NCI-H1092 (cell line): ENCODE results near the gene POLD2.

ENCODE experiments used
- DNase-seq: peaks from one replicate; lab custom pipeline; 2025; lab: John Stamatoyannopoulos, UW

Gene POLD2

GRCh38 chr7:44112997-44113763, 10.2 kb downstream of the POLD2 start:
- no peak for DNase-seq

- DNase-seq, result peak; percentile 35
Measured at GRCh38 chr7:44112231-44112996, 10.9 kb downstream of the POLD2 start.

GRCh38 chr7:44111761-44112160, 11.6 kb downstream of the POLD2 start:
- no peak for DNase-seq

GRCh38 chr7:44110719-44111635, 12.4 kb downstream of the POLD2 start:
- peak; percentile 76 for DNase-seq

GRCh38 chr7:44109991-44110390, 13.4 kb downstream of the POLD2 start:
- no peak for DNase-seq

GRCh38 chr7:44108768-44109750, 14.3 kb downstream of the POLD2 start:
- DNase-seq, result no peak

DNA sequence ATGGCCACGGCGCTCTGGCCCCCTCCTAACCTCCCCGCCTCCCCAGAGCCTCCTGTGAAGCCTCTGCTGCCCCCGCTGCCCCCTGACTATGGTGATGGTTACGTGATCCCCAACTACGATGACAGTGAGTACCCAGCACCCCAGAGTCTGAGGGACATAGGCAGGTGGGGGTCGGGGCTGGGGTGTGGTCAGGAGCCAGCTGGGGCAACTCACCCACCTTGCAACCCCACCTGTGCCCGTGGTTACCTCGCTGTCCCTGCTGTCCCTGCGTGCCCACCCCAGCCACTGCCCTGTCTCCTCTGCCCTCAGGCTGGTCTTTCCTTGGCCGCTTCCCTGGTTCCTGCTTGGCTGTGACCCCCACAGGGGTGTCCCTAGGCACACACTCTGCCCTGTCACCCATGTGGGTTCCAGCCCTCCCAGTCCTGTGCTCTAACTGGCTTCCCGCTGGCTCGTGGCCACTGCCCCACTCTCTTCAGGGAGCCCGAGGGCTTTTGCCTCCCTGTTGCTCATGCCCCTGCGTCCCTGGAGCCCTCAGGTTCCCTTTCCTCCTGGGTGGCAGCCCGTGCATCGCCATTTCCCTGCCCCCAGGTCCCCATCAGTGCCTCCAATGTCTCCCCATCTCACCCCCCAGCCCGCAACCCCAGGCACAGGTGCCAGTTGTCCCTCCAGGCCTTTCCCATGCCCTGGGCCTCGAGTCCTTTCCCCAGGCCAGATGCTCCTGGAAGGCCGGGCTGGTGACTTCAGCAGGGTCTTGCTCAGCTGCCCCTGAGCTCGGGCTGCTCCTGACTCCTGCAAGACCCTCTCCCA, 15.2 kb downstream of the POLD2 start:
- DNase-seq, result no peak

DNA sequence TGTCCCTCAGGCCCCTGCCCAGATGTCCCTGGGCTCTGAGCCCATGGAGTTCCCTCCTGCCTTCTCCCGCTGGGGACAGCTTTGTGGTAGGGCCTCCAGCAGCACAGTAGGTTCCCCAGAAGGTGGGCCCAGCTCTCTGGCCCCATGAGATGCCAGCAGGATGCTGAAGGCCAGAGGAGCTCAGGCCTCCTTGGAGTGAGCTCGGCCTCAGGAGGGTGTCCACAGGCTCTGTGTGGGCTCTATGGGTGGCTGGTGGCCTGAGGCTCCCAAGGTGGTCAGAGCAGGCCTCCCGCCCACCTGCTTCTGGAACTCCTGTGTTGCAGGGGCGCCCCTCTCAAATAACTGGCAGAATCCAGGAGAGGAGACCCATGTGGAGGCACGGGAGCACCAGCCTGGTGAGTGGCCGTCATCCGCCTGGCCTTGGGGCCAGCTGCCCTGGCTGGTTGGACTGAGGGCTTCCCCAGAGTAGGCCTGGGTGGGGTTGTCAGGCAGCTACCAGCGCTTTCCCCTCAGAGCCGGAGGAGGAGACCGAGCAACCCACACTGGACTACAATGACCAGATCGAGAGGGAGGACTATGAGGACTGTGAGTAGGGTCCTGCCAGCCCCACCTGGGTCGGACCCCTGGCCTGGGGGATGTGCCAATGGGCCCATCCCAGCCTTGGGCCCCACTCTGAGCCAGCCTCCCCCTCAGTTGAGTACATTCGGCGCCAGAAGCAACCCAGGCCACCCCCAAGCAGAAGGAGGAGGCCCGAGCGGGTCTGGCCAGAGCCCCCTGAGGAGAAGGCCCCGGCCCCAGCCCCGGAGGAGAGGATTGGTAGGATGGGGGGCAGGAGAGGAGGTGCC, 16.0 kb downstream of the POLD2 start:
- DNase-seq, result no peak

DNA sequence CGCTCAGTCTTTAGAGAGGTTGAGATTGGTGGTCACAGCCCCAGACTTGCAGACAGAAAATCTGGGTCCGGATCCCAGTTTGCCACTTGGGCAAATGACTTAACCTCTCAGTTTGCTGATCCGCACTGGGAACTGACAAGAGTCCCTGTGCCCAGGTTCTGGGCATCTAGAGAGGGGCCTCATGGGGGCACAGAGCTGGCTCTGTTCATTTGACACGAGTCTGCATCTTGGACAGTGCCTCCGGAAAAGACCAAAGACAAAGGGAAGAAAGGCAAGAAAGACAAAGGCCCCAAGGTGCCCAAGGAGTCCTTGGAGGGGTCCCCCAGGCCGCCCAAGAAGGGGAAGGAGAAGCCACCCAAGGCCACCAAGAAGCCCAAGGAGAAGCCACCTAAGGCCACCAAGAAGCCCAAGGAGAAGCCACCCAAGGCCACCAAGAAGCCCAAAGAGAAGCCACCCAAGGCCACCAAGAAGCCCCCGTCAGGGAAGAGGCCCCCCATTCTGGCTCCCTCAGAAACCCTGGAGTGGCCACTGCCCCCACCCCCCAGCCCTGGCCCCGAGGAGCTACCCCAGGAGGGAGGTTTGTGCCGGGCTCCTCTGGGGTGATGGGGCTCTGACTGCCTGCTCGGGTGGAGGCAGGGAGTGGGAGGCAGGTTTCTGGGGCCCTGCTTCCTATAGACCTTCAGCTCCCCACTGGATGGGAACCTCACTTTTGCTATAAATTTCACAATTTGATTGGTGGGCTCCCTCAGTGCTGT, 16.9 kb downstream of the POLD2 start:
- no peak for DNase-seq

GRCh38 chr7:44105832-44106231, 17.5 kb downstream of the POLD2 start:
- no peak for DNase-seq

GRCh38 chr7:44104860-44105771, 18.2 kb downstream of the POLD2 start:
- no peak for DNase-seq

DNA sequence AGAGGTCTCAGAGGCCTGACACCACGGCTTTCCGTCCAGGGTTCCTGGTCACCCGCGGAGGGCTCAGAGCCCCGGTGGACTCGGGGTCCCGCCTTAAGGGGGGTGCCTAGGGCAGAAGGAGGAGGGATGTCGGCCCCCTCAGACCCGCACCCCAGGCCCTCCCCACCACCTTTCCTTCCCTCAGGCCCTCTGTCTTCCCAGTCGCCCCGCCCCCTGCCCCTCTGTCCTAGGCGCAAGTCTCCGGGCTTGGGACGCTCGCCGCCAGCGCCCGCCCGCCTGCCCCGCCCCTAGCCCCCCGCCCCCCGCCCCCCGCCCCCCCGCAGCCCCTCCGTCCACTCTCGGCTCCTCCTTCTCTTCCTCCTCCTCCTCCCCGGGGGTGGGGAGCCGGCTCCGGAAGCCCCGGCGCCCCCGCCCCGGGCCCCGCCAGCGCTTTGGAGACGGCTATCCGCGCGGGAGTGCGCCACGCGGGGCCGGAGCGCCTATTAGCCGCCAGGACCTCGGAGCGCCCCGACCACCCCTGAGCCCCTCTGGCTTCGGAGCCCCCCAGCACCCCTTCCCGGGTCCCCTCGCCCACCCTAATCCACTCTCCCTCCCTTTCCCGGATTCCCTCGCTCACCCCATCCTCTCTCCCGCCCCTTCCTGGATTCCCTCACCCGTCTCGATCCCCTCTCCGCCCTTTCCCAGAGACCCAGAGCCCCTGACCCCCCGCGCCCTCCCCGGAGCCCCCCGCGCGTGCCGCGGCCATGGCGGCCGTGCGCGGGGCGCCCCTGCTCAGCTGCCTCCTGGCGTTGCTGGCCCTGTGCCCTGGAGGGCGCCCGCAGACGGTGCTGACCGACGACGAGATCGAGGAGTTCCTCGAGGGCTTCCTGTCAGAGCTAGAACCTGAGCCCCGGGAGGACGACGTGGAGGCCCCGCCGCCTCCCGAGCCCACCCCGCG, 19.2 kb downstream of the POLD2 start, which contains the start of gene AEBP1:
Gene AEBP1, plus strand, starts transcription at position 423 of the 937 bp plus-strand sequence. Its CDS starts 321 bp downstream, at position 744.
- DNase-seq, result no peak

GRCh38 chr7:44103566-44103922, 19.8 kb downstream of the POLD2 start:
- no peak for DNase-seq

- no peak for DNase-seq
Measured at GRCh38 chr7:44102846-44103565, 20.3 kb downstream of the POLD2 start.

- no peak for DNase-seq
Measured at GRCh38 chr7:44101966-44102845, 21.1 kb downstream of the POLD2 start.
